SU-DHL-6 (cell line): Measurements from ENCODE around the gene SLC25A29.

Experiments used
- H2AFZ ChIP-seq: fragments of 200-600 bp; sonication (generic); 2 replicates; pipeline ENCODE4 v1.6.1; 2014; ENCODE audit warnings: low read depth, mild to moderate bottlenecking, moderate library complexity, mixed read lengths, antibody characterized with exemption, low read length; ENCODE audit not compliant: severe bottlenecking
- H3F3A ChIP-seq: fragments of 200-600 bp; shearing (Covaris generic); 2 replicates; pipeline ENCODE4 v1.6.0; 2016; ENCODE audit warnings: antibody characterized with exemption, mild to moderate bottlenecking; ENCODE audit not compliant: insufficient read depth
- H3K27ac ChIP-seq: fragments of 200-600 bp; sonication (generic); 2 replicates; pipeline ENCODE4 v1.5.1; 2016; ENCODE audit warnings: low read depth, mild to moderate bottlenecking, low read length, moderate library complexity, mixed read lengths
- H3K27me3 ChIP-seq: fragments of 200-600 bp; sonication (generic), shearing (Covaris generic); 2 replicates; pipeline ENCODE4 v1.6.0; 2014; ENCODE audit warnings: mild to moderate bottlenecking, low read length
- H3K36me3 ChIP-seq: fragments of 200-600 bp; sonication (generic); 2 replicates; pipeline ENCODE4 v1.6.1; 2014; ENCODE audit warnings: mild to moderate bottlenecking, low read length, mixed read lengths
- H3K4me2 ChIP-seq: fragments of 300-600, 200-600 bp; shearing (Covaris generic), sonication (generic); 2 replicates; pipeline ENCODE4 v1.6.0; 2014; ENCODE audit warnings: low read length, low read depth, mild to moderate bottlenecking; ENCODE audit not compliant: poor library complexity, severe bottlenecking
- H3K4me3 ChIP-seq: fragments of 200-600 bp; sonication (generic); 2 replicates; pipeline ENCODE4 v1.5.1; 2014; ENCODE audit warnings: antibody characterized with exemption, low read length, mild to moderate bottlenecking, mixed read lengths; ENCODE audit not compliant: insufficient read depth, poor library complexity, severe bottlenecking
- H3K79me2 ChIP-seq: fragments of 200-600 bp; sonication (generic); 2 replicates; pipeline ENCODE4 v1.6.1; 2014; ENCODE audit warnings: mild to moderate bottlenecking, low read length, moderate library complexity; ENCODE audit not compliant: insufficient read depth
- H3K9ac ChIP-seq: fragments of 200-600 bp; sonication (generic); 2 replicates; pipeline ENCODE4 v1.7.0; 2014; ENCODE audit warnings: mild to moderate bottlenecking, low read length
- H3K9me2 ChIP-seq: fragments of 200-600 bp; sonication (generic); replicated peaks from 2 replicates; pipeline ENCODE4 v1.6.1; 2014; ENCODE audit warnings: low read length; ENCODE audit not compliant: insufficient read depth
- H3K9me3 ChIP-seq: fragments of 200-600 bp; sonication (generic); 2 replicates; pipeline ENCODE4 v1.6.1; 2014; ENCODE audit warnings: low read length, mixed read lengths; ENCODE audit not compliant: insufficient read depth
- H4K20me1 ChIP-seq: fragments of 200-600 bp; sonication (generic); 2 replicates; pipeline ENCODE4 v1.6.1; 2014; ENCODE audit warnings: low read depth, mild to moderate bottlenecking, antibody characterized with exemption, low read length, moderate library complexity, mixed read lengths
- CTCF ChIP-seq: fragments of 200-600 bp; sonication (generic); IDR thresholded peaks from one replicate; pipeline ENCODE4 v1.5.1; 2017; ENCODE audit warnings: antibody characterized with exemption, mild to moderate bottlenecking, low read length, moderate library complexity; ENCODE audit not compliant: insufficient read depth, poor library complexity, severe bottlenecking
- EZH2phosphoT487 ChIP-seq: fragments of 200-600 bp; sonication (generic), shearing (Covaris generic); conservative IDR thresholded peaks from 2 replicates; pipeline ENCODE4 v1.6.1; 2018; ENCODE audit warnings: mild to moderate bottlenecking, antibody characterized with exemption, low read length, moderate library complexity, mixed read lengths

Gene SLC25A29

GRCh38 chr14:100287202-100287997 is 18.8 kb downstream of the SLC25A29 start:
- Histone ChIP-seq H3F3A (peaks cover 16% of the 10 kb centered on the region), H2AFZ (no peak overlapping the region), H4K20me1 (no peaks in the 10 kb centered on the region), H3K4me2 (no peak overlapping the region), H3K36me3 (no peaks in the 10 kb centered on the region), H3K9ac (no peak overlapping the region), H3K4me3 (no peak overlapping the region), H3K79me2 (no peaks in the 10 kb centered on the region), H3K9me2 (no peaks in the 10 kb centered on the region), H3K27me3 (no peaks in the 10 kb centered on the region), H3K9me3 (no peaks in the 10 kb centered on the region), H3K27ac (no peak overlapping the region)
- TF ChIP-seq EZH2phosphoT487: no peak
- no peak for TF ChIP-seq CTCF

GRCh38 chr14:100286484-100287191 is 19.6 kb downstream of the SLC25A29 start:
- Histone ChIP-seq H3K36me3 (no peaks in the 10 kb centered on the region), H3F3A (peaks cover 24% of the 10 kb centered on the region), H2AFZ (no peak overlapping the region), H3K27me3 (no peaks in the 10 kb centered on the region), H3K9me3 (no peaks in the 10 kb centered on the region), H3K79me2 (0 out of 2 replicates have a peak, but pooled peaks cover 2% of the 10 kb centered on the region), H3K4me2 (no peak overlapping the region), H4K20me1 (no peaks in the 10 kb centered on the region), H3K9me2 (no peaks in the 10 kb centered on the region), H3K27ac (no peak overlapping the region), H3K4me3 (no peak overlapping the region), H3K9ac (no peak overlapping the region)
- TF ChIP-seq EZH2phosphoT487 (no peak), CTCF (no peak)

GRCh38 chr14:100285913-100286400 is 20.3 kb downstream of the SLC25A29 start:
- H4K20me1 ChIP-seq: no peaks in the 10 kb centered on the region
- peak overlapping the region; percentile 74 for H3K4me2 ChIP-seq
- no peak overlapping the region for H3K27ac ChIP-seq
- no peaks in the 10 kb centered on the region for H3K27me3 ChIP-seq
- no peak for TF ChIP-seq EZH2phosphoT487
- no peak for TF ChIP-seq CTCF
- H3K9me3 ChIP-seq: no peaks in the 10 kb centered on the region
- H3K79me2 ChIP-seq: 0 out of 2 replicates have a peak, but pooled peaks cover 7% of the 10 kb centered on the region
- H3K36me3 ChIP-seq: no peaks in the 10 kb centered on the region
- peak overlapping the region; percentile 83 for H3K9ac ChIP-seq
- no peaks in the 10 kb centered on the region for H3K9me2 ChIP-seq
- peak overlapping the region; percentile 72 for H3K4me3 ChIP-seq
- H2AFZ ChIP-seq: no peak overlapping the region
- H3F3A ChIP-seq: peaks cover 27% of the 10 kb centered on the region
